PFSK-1 (cell line): ENCODE results near the gene TRAK2.

Source experiments
- POLR2AphosphoS5 ChIP-seq: IDR thresholded peaks from 2 replicates; pipeline ENCODE4 v1.6.1; 2012; ENCODE audit warnings: low read depth, mild to moderate bottlenecking, control low read depth, low read length, moderate library complexity
- REST ChIP-seq, 2 experiments: IDR thresholded peaks; 2 replicates each; pipeline versions ENCODE4 v1.6.1 to v1.8.0; 2011 to 2012; ENCODE audit warnings: low read depth in 2 of 2, low read length in 2 of 2, control low read depth in 1 of 2, inconsistent platforms in 1 of 2, mild to moderate bottlenecking in 1 of 2, moderate library complexity in 1 of 2; ENCODE audit not compliant: insufficient read depth in 1 of 2
- TAF1 ChIP-seq: IDR thresholded peaks from 2 replicates; pipeline ENCODE4 v1.6.1; 2012; ENCODE audit warnings: low read length, control low read depth, borderline replicate concordance; ENCODE audit not compliant: insufficient read depth

GRCh38 chr2:201383136-201383535, 68.1 kb downstream of the TRAK2 start:
- TF ChIP-seq REST (IDR thresholded peaks at IDR 0.05; ENCODE audit: insufficient read depth in 1 of 2, low read depth in 2 of 2, low read length in 2 of 2) (no peak), POLR2AphosphoS5 (no peak), TAF1 (no peak)
